Activated naive CD4-positive, alpha-beta T cell treated with anti-CD3 and anti-CD28 coated beads, Interleukin-2, amount 10 ng/mL, durations not matched to agents 7 days and 5 days (primary cell): ENCODE measurements around the gene LIPC.

Experiments used
- CTCF ChIA-PET: fragments of 350-600 bp; sonication (Branson Sonifier 250); formaldehyde crosslinking; loops from one replicate; lab custom pipeline; 2021; ENCODE audit warnings: antibody characterized with exemption; lab: Charles Lee
- DNase-seq: peaks from one replicate; pipeline ENCODE4 v3.0.0-alpha.2; 2020
- H3K27ac Mint-ChIP-seq: one replicate; pipeline ENCODE4 v1.8.0; 2021; ENCODE audit warnings: mild to moderate bottlenecking, moderate library complexity, mixed read lengths
- H3K27me3 Mint-ChIP-seq: one replicate; pipeline ENCODE4 v1.8.0; 2021; ENCODE audit warnings: mild to moderate bottlenecking, mixed read lengths
- H3K36me3 Mint-ChIP-seq: one replicate; pipeline ENCODE4 v1.8.0; 2021; ENCODE audit warnings: mixed read lengths
- H3K4me1 Mint-ChIP-seq: one replicate; pipeline ENCODE4 v1.8.0; 2021; ENCODE audit warnings: mixed read lengths
- H3K4me3 Mint-ChIP-seq: one replicate; pipeline ENCODE4 v1.8.0; 2021; ENCODE audit warnings: mild to moderate bottlenecking, moderate library complexity, mixed read lengths
- H3K9me3 Mint-ChIP-seq: one replicate; pipeline ENCODE4 v1.8.0; 2021; ENCODE audit warnings: mixed read lengths

Gene LIPC

GRCh38 chr15:58551084-58551763 lies 119.4 kb downstream of the LIPC start:
- peaks cover 1% of the 10 kb centered on the region for H3K9me3 Mint-ChIP-seq
- no peak overlapping the region for H3K4me3 Mint-ChIP-seq
- CTCF ChIA-PET, result no interaction called here

GRCh38 chr15:58551764-58552504 lies 120.1 kb downstream of the LIPC start:
- H3K27ac Mint-ChIP-seq, result peak overlapping the region; percentile 85
- no peak for DNase-seq

More at GRCh38 chr15:58551084-58551763, 119.4 kb downstream of the LIPC start:
- Mint-ChIP-seq H3K36me3 (peaks cover 8% of the 10 kb centered on the region), H3K27ac (peak overlapping the region; percentile 85), H3K4me1 (peaks cover 46% of the 10 kb centered on the region), H3K27me3 (peaks cover 39% of the 10 kb centered on the region)
- DNase-seq, result no peak

DNA sequence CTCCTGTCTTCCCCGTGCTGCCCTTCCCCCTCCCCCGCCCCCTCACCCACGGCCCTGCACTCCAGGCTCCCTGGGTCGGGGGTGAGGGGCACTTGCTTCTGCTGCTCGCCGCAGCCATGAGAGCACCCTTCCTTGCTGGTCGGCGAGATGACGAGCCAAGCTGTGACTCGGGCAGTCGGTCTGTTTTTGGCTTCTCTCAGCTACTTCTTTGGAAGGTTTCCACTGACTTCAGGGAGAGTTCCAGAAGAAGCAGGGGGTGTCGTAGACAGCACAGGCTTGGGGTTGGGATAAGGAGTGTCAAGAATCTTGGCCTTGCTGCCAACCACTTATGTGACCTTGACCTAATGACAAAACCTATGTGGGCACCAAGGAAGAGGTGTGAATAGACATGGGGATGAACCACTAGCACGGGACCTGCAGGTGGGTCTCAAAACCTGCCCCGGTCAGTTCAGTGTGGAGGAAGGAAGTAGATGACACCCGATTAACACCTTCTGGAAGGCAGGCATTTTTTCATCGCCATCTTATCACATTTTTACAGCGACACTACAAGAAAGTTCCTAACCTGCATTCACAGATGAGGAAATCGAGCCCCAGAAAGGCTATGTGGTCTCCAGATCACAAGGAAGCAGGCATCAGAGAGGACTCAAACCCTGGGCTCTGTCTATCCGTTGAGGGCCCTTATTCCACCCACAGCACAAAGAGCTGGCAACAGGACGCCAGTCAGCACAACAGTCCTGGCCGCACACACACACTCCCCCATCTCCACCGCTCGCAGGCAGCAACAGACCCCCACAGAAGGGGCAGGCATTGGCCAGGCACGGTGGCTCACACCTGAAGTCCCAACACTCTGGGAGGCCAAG lies 120.9 kb downstream of the LIPC start:
- peaks cover 2% of the 10 kb centered on the region for H3K36me3 Mint-ChIP-seq
- peaks cover 39% of the 10 kb centered on the region for H3K27me3 Mint-ChIP-seq
- no peak overlapping the region for H3K27ac Mint-ChIP-seq
- no peaks in the 10 kb centered on the region for H3K9me3 Mint-ChIP-seq
- peaks cover 36% of the 10 kb centered on the region for H3K4me1 Mint-ChIP-seq
- DNase-seq, result no peak
- CTCF ChIA-PET, result no interaction called here
- no peak overlapping the region for H3K4me3 Mint-ChIP-seq

More at GRCh38 chr15:58551764-58552504, 120.1 kb downstream of the LIPC start:
- Mint-ChIP-seq H3K9me3 (no peaks in the 10 kb centered on the region), H3K36me3 (peaks cover 2% of the 10 kb centered on the region), H3K27me3 (peaks cover 39% of the 10 kb centered on the region), H3K4me3 (no peak overlapping the region), H3K4me1 (peaks cover 39% of the 10 kb centered on the region)
- CTCF ChIA-PET, result no interaction called here

- H3K36me3 Mint-ChIP-seq, result peaks cover 2% of the 10 kb centered on the region
- no peaks in the 10 kb centered on the region for H3K9me3 Mint-ChIP-seq
- no peak for DNase-seq
- CTCF ChIA-PET, result no interaction called here
- no peak overlapping the region for H3K27ac Mint-ChIP-seq
- peaks cover 33% of the 10 kb centered on the region for H3K4me1 Mint-ChIP-seq
- peaks cover 46% of the 10 kb centered on the region for H3K27me3 Mint-ChIP-seq
- H3K4me3 Mint-ChIP-seq, result no peak overlapping the region
Observed at GRCh38 chr15:58553365-58553918, 121.7 kb downstream of the LIPC start.

GRCh38 chr15:58554758-58555157 lies 123.0 kb downstream of the LIPC start:
- Mint-ChIP-seq H3K4me1 (peaks cover 33% of the 10 kb centered on the region), H3K36me3 (peaks cover 2% of the 10 kb centered on the region), H3K9me3 (no peaks in the 10 kb centered on the region), H3K4me3 (no peak overlapping the region), H3K27ac (no peak overlapping the region), H3K27me3 (peaks cover 53% of the 10 kb centered on the region)
- CTCF ChIA-PET, result no interaction called here
- no peak for DNase-seq

GRCh38 chr15:58555162-58556027 lies 123.6 kb downstream of the LIPC start:
- Mint-ChIP-seq H3K36me3 (peaks cover 2% of the 10 kb centered on the region), H3K27ac (no peak overlapping the region), H3K4me1 (peaks cover 27% of the 10 kb centered on the region), H3K9me3 (no peaks in the 10 kb centered on the region), H3K4me3 (no peak overlapping the region), H3K27me3 (peaks cover 53% of the 10 kb centered on the region)
- CTCF ChIA-PET, result no interaction called here
- DNase-seq, result no peak

DNA sequence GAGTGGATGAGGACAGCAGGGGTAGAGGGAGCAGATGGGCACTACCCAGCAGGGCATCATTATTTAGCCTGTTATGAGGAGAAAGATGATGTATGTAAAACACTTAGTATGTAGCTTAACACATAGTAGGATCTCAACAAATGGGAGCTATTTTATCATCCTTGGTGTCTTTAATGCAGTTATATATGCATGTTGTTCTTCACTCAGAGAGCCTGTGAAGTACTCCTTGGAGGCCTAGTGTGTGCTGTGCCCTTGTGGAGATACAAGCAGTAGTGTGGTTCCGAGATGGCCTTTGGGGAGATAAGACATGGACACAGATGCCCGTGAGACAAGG lies 124.2 kb downstream of the LIPC start:
- DNase-seq, result no peak
- CTCF ChIA-PET, result no interaction called here
- H3K4me3 Mint-ChIP-seq, result no peak overlapping the region
- H3K27ac Mint-ChIP-seq, result no peak overlapping the region
- peaks cover 2% of the 10 kb centered on the region for H3K36me3 Mint-ChIP-seq
- no peaks in the 10 kb centered on the region for H3K9me3 Mint-ChIP-seq
- H3K4me1 Mint-ChIP-seq, result peaks cover 23% of the 10 kb centered on the region
- peaks cover 53% of the 10 kb centered on the region for H3K27me3 Mint-ChIP-seq

DNA sequence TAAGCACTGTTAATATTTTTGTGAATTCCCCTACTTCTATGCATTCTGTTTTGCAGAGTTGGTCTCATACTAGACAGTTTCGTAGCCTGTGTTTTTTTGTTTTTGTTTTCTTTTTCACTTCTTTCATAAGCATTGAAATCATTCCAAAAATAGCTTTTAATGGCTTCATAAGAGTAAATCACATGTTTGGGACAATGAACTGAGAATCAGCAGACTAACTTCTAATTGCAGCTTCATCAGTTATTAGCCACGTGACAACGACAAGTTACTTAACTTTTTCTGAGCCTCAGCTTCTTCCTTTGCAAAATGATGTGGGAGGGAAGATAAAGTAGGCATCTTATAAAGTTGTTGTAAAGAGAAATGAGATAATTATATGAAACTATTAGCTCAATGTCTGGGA lies 124.8 kb downstream of the LIPC start:
- Mint-ChIP-seq H3K27me3 (peaks cover 53% of the 10 kb centered on the region), H3K27ac (no peak overlapping the region), H3K4me3 (no peak overlapping the region), H3K9me3 (no peaks in the 10 kb centered on the region), H3K4me1 (peaks cover 17% of the 10 kb centered on the region), H3K36me3 (peaks cover 3% of the 10 kb centered on the region)
- DNase-seq, result no peak
- CTCF ChIA-PET, result no interaction called here

GRCh38 chr15:58558777-58559176 lies 127.0 kb downstream of the LIPC start:
- CTCF ChIA-PET, result no interaction called here
- DNase-seq, result no peak
- Mint-ChIP-seq H3K4me3 (no peak overlapping the region), H3K27ac (no peak overlapping the region), H3K9me3 (no peaks in the 10 kb centered on the region), H3K4me1 (peaks cover under 1% of the 10 kb centered on the region), H3K36me3 (peaks cover 3% of the 10 kb centered on the region), H3K27me3 (peaks cover 41% of the 10 kb centered on the region)

DNA sequence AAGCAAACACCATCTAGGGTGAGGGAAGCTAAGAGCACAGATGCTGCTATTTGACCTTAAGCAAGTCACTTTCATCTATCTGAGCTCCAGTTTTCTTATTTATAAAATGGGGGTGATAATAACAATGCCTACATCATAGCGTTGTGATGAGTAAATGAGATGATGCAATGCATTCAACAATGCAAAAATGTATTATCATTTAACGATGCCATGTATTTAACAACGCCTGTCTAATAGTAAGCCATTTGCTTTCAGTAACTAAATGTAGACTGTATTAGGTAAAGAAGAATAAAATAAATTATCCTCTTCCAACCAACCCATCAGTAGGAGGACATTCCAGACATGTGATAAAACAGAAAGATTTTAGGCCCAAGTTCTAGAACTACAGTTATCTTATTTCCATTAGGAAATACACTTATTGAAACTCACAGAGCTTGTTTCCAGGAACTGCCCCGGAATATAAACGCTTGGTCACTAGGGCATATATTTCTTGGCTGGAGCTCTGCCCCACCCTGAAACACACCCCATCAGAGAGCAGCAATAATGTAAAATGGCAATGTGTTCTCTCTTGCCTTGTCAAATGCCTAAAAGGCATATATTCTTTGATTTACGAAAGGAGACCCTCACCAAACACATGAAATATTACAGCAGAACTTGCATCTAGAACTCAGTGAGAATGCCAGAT lies 128.3 kb downstream of the LIPC start:
- DNase-seq, result no peak
- no peaks in the 10 kb centered on the region for H3K4me1 Mint-ChIP-seq
- no peak overlapping the region for H3K4me3 Mint-ChIP-seq
- H3K36me3 Mint-ChIP-seq, result peaks cover 3% of the 10 kb centered on the region
- H3K9me3 Mint-ChIP-seq, result no peaks in the 10 kb centered on the region
- peaks cover 36% of the 10 kb centered on the region for H3K27me3 Mint-ChIP-seq
- CTCF ChIA-PET, result no interaction called here
- no peak overlapping the region for H3K27ac Mint-ChIP-seq

DNA sequence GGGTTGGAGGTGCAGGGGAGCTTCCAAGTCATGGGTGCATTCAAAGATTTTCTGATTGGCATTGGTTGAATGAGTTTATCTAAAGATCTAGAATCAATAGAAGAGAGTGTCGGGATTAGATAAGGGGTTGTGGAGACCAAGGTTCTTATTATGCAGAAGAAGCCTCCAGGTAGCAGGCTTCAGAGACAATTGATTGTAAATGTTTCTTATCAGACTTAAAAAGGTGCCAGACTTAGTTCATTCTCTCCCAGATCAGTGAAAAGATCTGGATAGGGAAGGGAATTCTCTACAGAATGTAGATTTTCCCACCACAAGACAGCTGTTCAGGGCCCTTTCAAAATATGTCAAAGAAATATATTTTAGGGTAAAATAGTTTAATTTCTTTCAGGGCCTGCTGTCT lies 129.5 kb downstream of the LIPC start:
- Mint-ChIP-seq H3K27me3 (peaks cover 28% of the 10 kb centered on the region), H3K4me1 (no peaks in the 10 kb centered on the region), H3K27ac (no peak overlapping the region), H3K4me3 (no peak overlapping the region), H3K9me3 (no peaks in the 10 kb centered on the region), H3K36me3 (peaks cover 3% of the 10 kb centered on the region)
- no peak for DNase-seq
- CTCF ChIA-PET, result no interaction called here

- CTCF ChIA-PET, result no interaction called here
- Mint-ChIP-seq H3K27ac (no peak overlapping the region), H3K9me3 (no peaks in the 10 kb centered on the region), H3K4me3 (no peak overlapping the region), H3K27me3 (peaks cover 28% of the 10 kb centered on the region), H3K4me1 (no peaks in the 10 kb centered on the region), H3K36me3 (peaks cover 3% of the 10 kb centered on the region)
- DNase-seq, result no peak
Observed at GRCh38 chr15:58562135-58562534, 130.3 kb downstream of the LIPC start.

DNA sequence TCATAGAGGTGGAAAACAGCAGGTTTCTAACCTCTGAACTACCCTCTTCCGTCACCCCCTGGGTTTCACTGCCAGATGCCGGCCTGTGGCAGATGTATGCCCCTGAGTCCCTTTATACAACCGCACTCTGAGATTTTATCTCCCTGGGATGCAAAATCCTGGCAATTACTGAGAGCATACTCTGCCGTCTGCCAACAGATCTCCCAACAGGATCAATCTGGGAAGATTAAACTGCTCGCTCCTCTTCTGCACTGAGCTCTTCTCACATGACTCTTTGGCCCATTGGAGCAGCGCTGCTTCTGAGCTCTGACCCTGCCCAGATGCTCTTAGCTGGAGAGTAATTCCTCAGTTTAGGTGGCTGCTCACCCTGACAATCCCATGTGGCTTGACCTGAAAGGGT lies 133.2 kb downstream of the LIPC start:
- Mint-ChIP-seq H3K9me3 (peaks cover 2% of the 10 kb centered on the region), H3K27ac (no peak overlapping the region), H3K36me3 (peaks cover 3% of the 10 kb centered on the region)

More for the DNA sequence above, 133.2 kb downstream of the LIPC start:
- Mint-ChIP-seq H3K27me3 (peaks cover 14% of the 10 kb centered on the region), H3K4me1 (peaks cover 11% of the 10 kb centered on the region), H3K4me3 (no peak overlapping the region)
- DNase-seq, result no peak
- CTCF ChIA-PET, result no interaction called here
